B cell (primary cell): ENCODE data around the gene PTPRG. TPM values are rescaled to one million over a fixed set of nuclear protein-coding genes. Genes with fewer than 3 reads are reported as not detected.

Source experiments
- ATAC-seq: fragments of 200-7000 bp; cut with Tn5 transposase; one replicate; pipeline ENCODE4 v1.10.0; 2021; ENCODE audit warnings: low read depth, mild to moderate bottlenecking, moderate number of reproducible peaks, moderate library complexity
- CTCF ChIA-PET: fragments of 350-600 bp; sonication (Branson Sonifier 250); formaldehyde crosslinking; loops from one replicate; lab custom pipeline; 2021; ENCODE audit warnings: antibody characterized with exemption, inconsistent platforms; lab: Charles Lee
- POLR2A ChIA-PET: fragments of 350-600 bp; sonication (Branson Sonifier 250); formaldehyde crosslinking; loops from one replicate; lab custom pipeline; 2021; ENCODE audit warnings: antibody characterized with exemption; lab: Charles Lee
- DNase-seq: peaks from one replicate; pipeline ENCODE4 v3.0.0; 2013
- H2AFZ ChIP-seq: 2 replicates; pipeline ENCODE4 v1.6.1; 2012; ENCODE audit warnings: mild to moderate bottlenecking, low read depth, low read length; ENCODE audit not compliant: insufficient read depth, poor library complexity, severe bottlenecking
- H3K27ac ChIP-seq, 2 donors: 1 replicate in 1 of 2; 2 replicates in 1 of 2; pipeline ENCODE4 v1.5.1; 2012 to 2013; ENCODE audit warnings: low read length in 2 of 2, mild to moderate bottlenecking in 2 of 2, moderate library complexity in 1 of 2
- H3K27me3 ChIP-seq, 4 experiments: fragments of 200-600 bp in 1 of 4; sonication (generic) in 1 of 4; replicated peaks in 1 of 4; 1 replicate in 2 of 4; 2 replicates in 2 of 4; pipeline versions ENCODE4 v1.6.1 to v1.7.0; 2013 to 2016; ENCODE audit warnings: low read length in 3 of 4, mild to moderate bottlenecking in 2 of 4, mixed read lengths in 1 of 4, moderate library complexity in 1 of 4; ENCODE audit not compliant: insufficient read depth in 4 of 4, control insufficient read depth in 3 of 4; ENCODE audit errors: control extremely low read depth in 1 of 4
- H3K36me3 ChIP-seq, 2 experiments: replicated peaks in 1 of 2; 1 replicate in 1 of 2; 2 replicates in 1 of 2; pipeline versions ENCODE4 v1.6.1 to v1.7.1; 2013; ENCODE audit warnings: low read length in 1 of 2; ENCODE audit not compliant: insufficient read depth in 2 of 2, control insufficient read depth in 1 of 2; ENCODE audit errors: control extremely low read depth in 1 of 2, extremely low read depth in 1 of 2
- H3K4me1 ChIP-seq, 2 donors: fragments of 200-600 bp in 1 of 2; sonication (generic) in 1 of 2; 1 replicate in 1 of 2; 2 replicates in 1 of 2; pipeline versions ENCODE4 v1.5.1 to v1.6.1; 2013 to 2017; ENCODE audit warnings: low read length in 2 of 2; ENCODE audit not compliant: control insufficient read depth in 2 of 2, insufficient read depth in 2 of 2
- H3K4me2 ChIP-seq: replicated peaks from 2 replicates; pipeline ENCODE3; 2012; ENCODE audit warnings: mild to moderate bottlenecking, low read depth, low read length; ENCODE audit not compliant: poor library complexity, severe bottlenecking
- H3K4me3 ChIP-seq, 5 experiments: fragments of 200-600 bp in 1 of 5; sonication (generic) in 1 of 5; 1 replicate in 3 of 5; 2 replicates in 2 of 5; pipeline versions ENCODE4 v1.5.1 to v1.7.0; 2011 to 2016; ENCODE audit warnings: low read length in 4 of 5, mild to moderate bottlenecking in 4 of 5, low read depth in 2 of 5, control low read depth in 1 of 5, moderate library complexity in 1 of 5; ENCODE audit not compliant: insufficient read depth in 1 of 5; ENCODE audit errors: control extremely low read depth in 1 of 5, extremely low read depth in 1 of 5
- H3K79me2 ChIP-seq: fragments of 200-600 bp; sonication (generic); one replicate; pipeline ENCODE4 v1.6.0; 2016; ENCODE audit warnings: low read length; ENCODE audit not compliant: control insufficient read depth, insufficient read depth
- H3K9ac ChIP-seq: fragments of 200-600 bp; sonication (generic); 2 replicates; pipeline ENCODE4 v1.6.1; 2017; ENCODE audit warnings: mild to moderate bottlenecking, low read length, moderate library complexity
- H3K9me3 ChIP-seq, 3 donors: one replicate each; pipeline versions ENCODE4 v1.6.1 to v1.7.1; 2013; ENCODE audit warnings: low read length in 2 of 3; ENCODE audit not compliant: control insufficient read depth in 2 of 3, insufficient read depth in 1 of 3; ENCODE audit errors: control extremely low read depth in 1 of 3
- H4K20me1 ChIP-seq: 2 replicates; pipeline ENCODE4 v1.6.0; 2012; ENCODE audit warnings: mild to moderate bottlenecking, low read length; ENCODE audit not compliant: insufficient read depth, control insufficient read depth, poor library complexity, severe bottlenecking
- H3K27ac Mint-ChIP-seq: one replicate; pipeline ENCODE4 v1.8.0; 2021; ENCODE audit warnings: mixed read lengths
- H3K27me3 Mint-ChIP-seq: one replicate; pipeline ENCODE4 v1.8.0; 2021; ENCODE audit warnings: mixed read lengths
- H3K4me1 Mint-ChIP-seq: one replicate; pipeline ENCODE4 v1.8.0; 2021; ENCODE audit warnings: mixed read lengths
- H3K4me3 Mint-ChIP-seq: one replicate; pipeline ENCODE4 v1.8.0; 2021; ENCODE audit warnings: mixed read lengths
- H3K9me3 Mint-ChIP-seq: one replicate; pipeline ENCODE4 v1.8.0; 2022; ENCODE audit warnings: mixed read lengths; ENCODE audit not compliant: insufficient read depth
- EZH2 ChIP-seq: IDR thresholded peaks from 2 replicates; pipeline ENCODE4 v1.6.1; 2012; ENCODE audit warnings: borderline replicate concordance, low read depth, mild to moderate bottlenecking, moderate library complexity, low read length; ENCODE audit not compliant: insufficient read depth, poor library complexity, severe bottlenecking
- WGBS: methylation state at CpG from one replicate; pipeline ENCODE4 v1.1.5; 2013; ENCODE audit warnings: missing lambda C conversion rate; ENCODE audit not compliant: insufficient coverage; 5-methylcytosine and 5-hydroxymethylcytosine counted together
- intact Hi-C: fragments of 100-400 bp; cut with micrococcal nuclease; formaldehyde crosslinking; loops from one replicate; pipeline ENCODE4 v1.10.0; 2022
- polyA plus RNA-seq: library from polyadenylated mRNA; depleted of rRNA; stranded (reverse); fragments of >200 nt; gene quantifications from 2 replicates; pipeline ENCODE4 v1.2.3, GENCODE V29; 2012
- total RNA-seq, 2 donors: library from RNA; stranded (reverse); fragments of 120-200 nt in 1 of 2; gene quantifications; 1 replicate in 1 of 2; 2 replicates in 1 of 2; pipeline versions ENCODE4 v1.2.3 to v1.2.4, GENCODE V29; 2013 to 2022
- TF ChIP-seq, protein P1 (sequence below): fragments of 200-600 bp; IDR thresholded peaks from one replicate; pipeline ENCODE4 v1.8.0; 2022; ENCODE audit warnings: antibody characterized with exemption, mild to moderate bottlenecking

Gene PTPRG
- total and polyA plus RNA-seq, 2 donors (not counting 1 experiment from before 2014, with no cell fraction given): 0.12 to 1.3 TPM

GRCh38 chr3:62295571-62295970 is 734.2 kb downstream of the PTPRG start:
- H3K4me3 Mint-ChIP-seq: no peak overlapping the region

GRCh38 chr3:62300617-62301016 is 739.2 kb downstream of the PTPRG start:
- H4K20me1 ChIP-seq: no peaks in the 10 kb centered on the region
- H3K27ac Mint-ChIP-seq: no peak overlapping the region
- H3K4me1 Mint-ChIP-seq: no peaks in the 10 kb centered on the region
- no peak overlapping the region for H3K4me3 ChIP-seq
- 100% methylated on average over 1 of the region's 3 CpGs for WGBS
- H3K27ac ChIP-seq: no peak overlapping the region
- H3K27me3 Mint-ChIP-seq: no peaks in the 10 kb centered on the region
- intact Hi-C loops: no loop called here
- CTCF ChIA-PET: no interaction called here
- H3K4me2 ChIP-seq: no peak overlapping the region
- peaks cover 3 to 4% (median 3%) of the 10 kb centered on the region in 3 donors for H3K9me3 ChIP-seq
- peaks cover 0 to 3% (median 0%) of the 10 kb centered on the region in 4 experiments for H3K27me3 ChIP-seq
- ATAC-seq: no peak
- POLR2A ChIA-PET: no interaction called here
- H3K9me3 Mint-ChIP-seq: peaks cover 7% of the 10 kb centered on the region
- no peak overlapping the region for H3K9ac ChIP-seq
- no peaks in the 10 kb centered on the region for H3K4me1 ChIP-seq
- no peak overlapping the region for H2AFZ ChIP-seq
- no peak for DNase-seq
- TF ChIP-seq, protein P1, sequence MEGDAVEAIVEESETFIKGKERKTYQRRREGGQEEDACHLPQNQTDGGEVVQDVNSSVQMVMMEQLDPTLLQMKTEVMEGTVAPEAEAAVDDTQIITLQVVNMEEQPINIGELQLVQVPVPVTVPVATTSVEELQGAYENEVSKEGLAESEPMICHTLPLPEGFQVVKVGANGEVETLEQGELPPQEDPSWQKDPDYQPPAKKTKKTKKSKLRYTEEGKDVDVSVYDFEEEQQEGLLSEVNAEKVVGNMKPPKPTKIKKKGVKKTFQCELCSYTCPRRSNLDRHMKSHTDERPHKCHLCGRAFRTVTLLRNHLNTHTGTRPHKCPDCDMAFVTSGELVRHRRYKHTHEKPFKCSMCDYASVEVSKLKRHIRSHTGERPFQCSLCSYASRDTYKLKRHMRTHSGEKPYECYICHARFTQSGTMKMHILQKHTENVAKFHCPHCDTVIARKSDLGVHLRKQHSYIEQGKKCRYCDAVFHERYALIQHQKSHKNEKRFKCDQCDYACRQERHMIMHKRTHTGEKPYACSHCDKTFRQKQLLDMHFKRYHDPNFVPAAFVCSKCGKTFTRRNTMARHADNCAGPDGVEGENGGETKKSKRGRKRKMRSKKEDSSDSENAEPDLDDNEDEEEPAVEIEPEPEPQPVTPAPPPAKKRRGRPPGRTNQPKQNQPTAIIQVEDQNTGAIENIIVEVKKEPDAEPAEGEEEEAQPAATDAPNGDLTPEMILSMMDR: no peak
- no peak for TF ChIP-seq EZH2
- no peak overlapping the region for H3K4me3 Mint-ChIP-seq
- no peaks in the 10 kb centered on the region for H3K36me3 ChIP-seq
- no peaks in the 10 kb centered on the region for H3K79me2 ChIP-seq

More at GRCh38 chr3:62295571-62295970, 734.2 kb downstream of the PTPRG start:
- no peaks in the 10 kb centered on the region for H3K4me1 Mint-ChIP-seq
- Histone ChIP-seq H3K27me3 (no peaks in the 10 kb centered on the region), H3K9me3 (no peaks in the 10 kb centered on the region), H3K9ac (no peak overlapping the region), H3K27ac (no peak overlapping the region), H3K4me1 (no peaks in the 10 kb centered on the region), H3K4me2 (no peak overlapping the region), H4K20me1 (no peaks in the 10 kb centered on the region), H3K36me3 (no peaks in the 10 kb centered on the region), H2AFZ (no peak overlapping the region), H3K79me2 (no peaks in the 10 kb centered on the region), H3K4me3 (no peak overlapping the region)
- no peak overlapping the region for H3K27ac Mint-ChIP-seq
- POLR2A ChIA-PET: no interaction called here
- CTCF ChIA-PET: no interaction called here
- DNase-seq (no peak), ATAC-seq (no peak)
- 43% methylated on average over 1 of the region's 2 CpGs for WGBS
- H3K9me3 Mint-ChIP-seq: no peaks in the 10 kb centered on the region
- intact Hi-C loops: no loop called here
- no peaks in the 10 kb centered on the region for H3K27me3 Mint-ChIP-seq
- TF ChIP-seq, protein P1: no peak
- TF ChIP-seq EZH2: no peak
